Activated CD4-positive, alpha-beta T cell treated with anti-CD3 and anti-CD28 coated beads, Interleukin-2, amount 10 ng/mL, durations not matched to agents 24 days and 14 days (primary cell): Measurements from ENCODE around the gene CLSTN1. TPM values are rescaled to one million over a fixed set of nuclear protein-coding genes. Genes with fewer than 3 reads are reported as not detected.
"Not testable (repeated sequence)": the region's sequence is repeated elsewhere in the genome, so short reads cannot be mapped to it uniquely, and the experiment has no call there.

Experiments used
- DNase-seq: peaks from one replicate; pipeline ENCODE4 v3.0.0; 2022
- H3K27ac Mint-ChIP-seq: one replicate; pipeline ENCODE4 v1.8.0; 2022; ENCODE audit warnings: mild to moderate bottlenecking, mixed read lengths
- H3K27me3 Mint-ChIP-seq: one replicate; pipeline ENCODE4 v1.8.0; 2022; ENCODE audit warnings: mixed read lengths
- H3K36me3 Mint-ChIP-seq: one replicate; pipeline ENCODE4 v1.8.0; 2022; ENCODE audit warnings: low read depth, mild to moderate bottlenecking, mixed read lengths
- H3K4me1 Mint-ChIP-seq: one replicate; pipeline ENCODE4 v1.8.0; 2021; ENCODE audit warnings: mixed read lengths
- H3K4me3 Mint-ChIP-seq: one replicate; pipeline ENCODE4 v1.8.0; 2022; ENCODE audit warnings: mild to moderate bottlenecking, moderate library complexity, mixed read lengths
- H3K9me3 Mint-ChIP-seq: one replicate; pipeline ENCODE4 v1.8.0; 2021; ENCODE audit warnings: mixed read lengths
- intact Hi-C: fragments of 100-400 bp; cut with micrococcal nuclease; formaldehyde crosslinking; loops from one replicate; pipeline ENCODE4 v1.15.1; 2023
- total RNA-seq: library from RNA; stranded (reverse); gene quantifications from 2 replicates; pipeline ENCODE4 v1.2.3, GENCODE V29; 2022

The CLSTN1 gene
- total RNA-seq, 1 donor from 2014 or later: 43.8 TPM

GRCh38 chr1:9718006-9718680 lies 105.6 kb downstream of the CLSTN1 start:
- peaks cover 52% of the 10 kb centered on the region for H3K4me1 Mint-ChIP-seq
- H3K27ac Mint-ChIP-seq: peak overlapping the region; percentile 92
- intact Hi-C loops: no loop called here
- DNase-seq: no peak
- H3K9me3 Mint-ChIP-seq: no peaks in the 10 kb centered on the region
- peaks cover 76% of the 10 kb centered on the region for H3K36me3 Mint-ChIP-seq
- peak overlapping the region; percentile 82 for H3K4me3 Mint-ChIP-seq
- H3K27me3 Mint-ChIP-seq: no peaks in the 10 kb centered on the region

GRCh38 chr1:9717193-9718005 lies 106.4 kb downstream of the CLSTN1 start:
- peak overlapping the region; percentile 92 for H3K27ac Mint-ChIP-seq
- DNase-seq: peak; percentile 96
- peaks cover 57% of the 10 kb centered on the region for H3K4me1 Mint-ChIP-seq
- H3K27me3 Mint-ChIP-seq: no peaks in the 10 kb centered on the region
- H3K4me3 Mint-ChIP-seq: peak overlapping the region; percentile 82
- H3K36me3 Mint-ChIP-seq: peaks cover 74% of the 10 kb centered on the region
- intact Hi-C loops: loop anchor here (1.0 to 2.0 kb wide), 4 partner anchors 11 to 88 kb away; no protein-coding TSS in a partner anchor
- no peaks in the 10 kb centered on the region for H3K9me3 Mint-ChIP-seq

DNA sequence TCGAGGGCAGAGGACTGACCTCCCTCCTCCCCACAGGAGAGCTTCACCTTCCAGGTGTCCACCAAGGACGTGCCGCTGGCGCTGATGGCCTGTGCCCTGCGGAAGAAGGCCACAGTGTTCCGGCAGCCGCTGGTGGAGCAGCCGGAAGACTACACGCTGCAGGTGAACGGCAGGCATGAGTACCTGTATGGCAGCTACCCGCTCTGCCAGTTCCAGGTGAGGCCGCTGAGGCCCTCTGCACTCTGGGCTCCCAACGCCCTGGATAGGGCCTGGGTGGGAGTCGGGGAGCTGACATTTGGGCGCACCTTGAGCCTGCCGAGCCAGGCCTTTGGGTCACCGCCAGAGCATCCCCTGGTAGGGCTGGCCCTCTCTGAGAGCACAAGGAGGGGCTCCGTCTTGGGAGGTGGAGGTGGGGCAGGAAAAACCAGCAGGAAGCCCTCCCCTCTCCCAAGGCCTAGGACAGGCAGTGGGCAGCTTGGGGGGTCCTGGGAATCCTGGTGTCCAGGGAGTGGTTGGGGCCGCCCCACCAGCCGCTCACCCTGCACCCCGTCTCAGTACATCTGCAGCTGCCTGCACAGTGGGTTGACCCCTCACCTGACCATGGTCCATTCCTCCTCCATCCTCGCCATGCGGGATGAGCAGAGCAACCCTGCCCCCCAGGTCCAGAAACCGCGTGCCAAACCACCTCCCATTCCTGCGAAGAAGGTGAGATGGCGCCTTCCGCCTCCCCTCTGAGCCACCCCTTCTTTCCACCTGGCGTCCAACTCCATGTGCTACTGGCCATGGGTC lies 107.2 kb downstream of the CLSTN1 start:
- peaks cover 58% of the 10 kb centered on the region for H3K4me1 Mint-ChIP-seq
- H3K27ac Mint-ChIP-seq: peak overlapping the region; percentile 92
- peak; percentile 75 for DNase-seq
- no peaks in the 10 kb centered on the region for H3K9me3 Mint-ChIP-seq
- intact Hi-C loops: loop anchor here (1.0 to 2.0 kb wide), 4 partner anchors 12 to 87 kb away; no protein-coding TSS in a partner anchor
- no peaks in the 10 kb centered on the region for H3K27me3 Mint-ChIP-seq
- peaks cover 72% of the 10 kb centered on the region for H3K36me3 Mint-ChIP-seq
- H3K4me3 Mint-ChIP-seq: peak overlapping the region; percentile 82

DNA sequence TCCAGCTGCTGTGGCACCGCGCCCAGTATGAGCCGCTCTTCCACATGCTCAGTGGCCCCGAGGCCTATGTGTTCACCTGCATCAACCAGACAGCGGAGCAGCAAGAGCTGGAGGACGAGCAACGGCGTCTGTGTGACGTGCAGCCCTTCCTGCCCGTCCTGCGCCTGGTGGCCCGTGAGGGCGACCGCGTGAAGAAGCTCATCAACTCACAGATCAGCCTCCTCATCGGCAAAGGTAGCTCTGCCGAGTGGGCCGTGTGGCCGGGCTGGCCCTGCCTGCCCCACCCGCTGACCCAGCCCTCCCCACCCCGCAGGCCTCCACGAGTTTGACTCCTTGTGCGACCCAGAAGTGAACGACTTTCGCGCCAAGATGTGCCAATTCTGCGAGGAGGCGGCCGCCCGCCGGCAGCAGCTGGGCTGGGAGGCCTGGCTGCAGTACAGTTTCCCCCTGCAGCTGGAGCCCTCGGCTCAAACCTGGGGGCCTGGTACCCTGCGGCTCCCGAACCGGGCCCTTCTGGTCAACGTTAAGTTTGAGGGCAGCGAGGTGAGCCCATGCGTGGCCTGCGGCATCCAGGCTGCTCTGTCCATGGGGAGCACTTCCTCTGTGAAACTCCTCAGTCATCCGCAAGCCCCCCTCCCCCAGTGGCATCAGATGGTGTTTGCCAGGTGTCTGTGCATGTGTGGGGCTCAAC lies 108.1 kb downstream of the CLSTN1 start:
- no peaks in the 10 kb centered on the region for H3K9me3 Mint-ChIP-seq
- peaks cover 61% of the 10 kb centered on the region for H3K4me1 Mint-ChIP-seq
- peak; percentile 79 for DNase-seq
- peaks cover 74% of the 10 kb centered on the region for H3K36me3 Mint-ChIP-seq
- peak overlapping the region; percentile 92 for H3K27ac Mint-ChIP-seq
- H3K27me3 Mint-ChIP-seq: no peaks in the 10 kb centered on the region
- peak overlapping the region; percentile 82 for H3K4me3 Mint-ChIP-seq
- intact Hi-C loops: loop anchor here (2.0 kb wide), 2 partner anchors 27 to 63 kb away; no protein-coding TSS in a partner anchor

DNA sequence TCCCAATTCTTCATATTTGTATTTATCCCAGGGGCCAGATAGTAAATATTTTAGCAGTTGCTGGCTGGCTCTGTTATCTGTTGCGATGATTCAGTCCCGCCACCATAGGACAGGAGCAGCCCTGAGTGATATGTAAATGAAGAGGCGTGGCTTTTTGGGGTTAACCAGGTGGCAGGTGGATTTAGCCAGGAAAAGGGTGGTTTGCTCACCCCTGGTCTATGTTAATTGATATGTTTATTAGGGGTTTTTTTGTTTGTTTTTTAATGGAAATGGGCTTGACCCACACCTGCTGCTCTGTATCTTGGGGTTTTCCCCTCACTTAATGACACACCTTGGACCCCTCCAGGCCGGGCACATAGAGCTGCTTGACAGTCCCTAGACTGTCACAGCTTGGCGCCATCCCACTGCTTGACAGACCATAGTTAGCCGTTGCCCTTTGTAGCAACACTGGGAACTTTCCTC lies 109.5 kb downstream of the CLSTN1 start:
- Mint-ChIP-seq H3K36me3 (peaks cover 72% of the 10 kb centered on the region), H3K4me3 (peak overlapping the region; percentile 38), H3K27me3 (no peaks in the 10 kb centered on the region), H3K27ac (peak overlapping the region; percentile 56), H3K4me1 (peaks cover 59% of the 10 kb centered on the region), H3K9me3 (no peaks in the 10 kb centered on the region)
- intact Hi-C loops: no loop called here
- DNase-seq: peak; percentile 64

DNA sequence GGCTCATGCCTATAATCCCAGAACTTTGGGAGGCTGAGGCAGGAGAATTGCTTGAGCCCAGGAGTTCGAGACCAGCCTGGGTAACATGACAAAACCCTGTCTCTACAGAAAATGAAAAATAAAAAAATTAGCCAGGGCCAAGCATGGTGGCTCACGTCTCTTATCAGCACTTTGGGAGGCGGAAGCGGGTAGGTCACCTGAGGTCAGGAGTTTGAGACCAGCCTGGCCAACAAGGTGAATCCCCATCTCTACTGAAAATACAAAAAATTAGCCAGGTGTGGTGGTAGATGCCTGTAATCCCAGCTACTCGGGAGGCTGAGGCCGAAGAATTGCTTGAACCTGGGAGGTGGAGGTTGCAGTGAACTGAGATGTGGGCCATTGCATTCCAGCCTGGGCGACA lies 111.0 kb downstream of the CLSTN1 start:
- peaks cover 48% of the 10 kb centered on the region for H3K4me1 Mint-ChIP-seq
- DNase-seq, H3K27me3 Mint-ChIP-seq, H3K4me3 Mint-ChIP-seq, H3K9me3 Mint-ChIP-seq, intact Hi-C loops: not testable (repeated sequence)
- H3K36me3 Mint-ChIP-seq: peaks cover 66% of the 10 kb centered on the region
- H3K27ac Mint-ChIP-seq: peak overlapping the region; percentile 40

DNA sequence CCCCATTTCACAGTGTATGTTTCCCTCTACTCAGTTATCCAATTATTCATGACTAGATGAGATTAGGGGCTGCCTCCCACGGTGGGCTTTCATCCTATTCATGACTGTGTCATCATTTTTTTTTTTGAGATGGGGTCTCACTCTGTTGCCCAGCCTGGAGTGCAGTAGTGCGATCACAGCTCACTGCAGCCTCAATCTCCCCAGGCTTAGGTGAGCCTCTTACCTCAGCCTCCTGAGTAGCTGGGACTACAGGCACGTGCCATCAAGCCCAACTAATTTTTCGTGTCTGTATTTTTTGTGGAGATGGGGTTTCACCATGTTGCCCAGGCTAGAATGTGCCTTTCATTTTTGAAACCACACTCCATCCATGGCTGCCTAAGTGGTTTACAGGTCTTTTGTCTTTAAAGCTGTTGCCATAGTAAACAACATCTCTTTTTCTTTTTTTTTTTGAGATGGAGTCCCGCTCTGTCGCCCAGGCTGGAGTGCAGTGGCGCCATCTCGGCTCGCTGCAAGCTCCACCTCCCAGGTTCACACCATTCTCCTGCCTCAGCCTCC lies 112.2 kb downstream of the CLSTN1 start:
- H3K4me1 Mint-ChIP-seq: peaks cover 42% of the 10 kb centered on the region
- intact Hi-C loops: no loop called here
- peak; percentile 69 for DNase-seq
- H3K27me3 Mint-ChIP-seq: no peaks in the 10 kb centered on the region
- H3K27ac Mint-ChIP-seq: peak overlapping the region; percentile 51
- peaks cover 61% of the 10 kb centered on the region for H3K36me3 Mint-ChIP-seq
- no peaks in the 10 kb centered on the region for H3K9me3 Mint-ChIP-seq
- no peak overlapping the region for H3K4me3 Mint-ChIP-seq

DNA sequence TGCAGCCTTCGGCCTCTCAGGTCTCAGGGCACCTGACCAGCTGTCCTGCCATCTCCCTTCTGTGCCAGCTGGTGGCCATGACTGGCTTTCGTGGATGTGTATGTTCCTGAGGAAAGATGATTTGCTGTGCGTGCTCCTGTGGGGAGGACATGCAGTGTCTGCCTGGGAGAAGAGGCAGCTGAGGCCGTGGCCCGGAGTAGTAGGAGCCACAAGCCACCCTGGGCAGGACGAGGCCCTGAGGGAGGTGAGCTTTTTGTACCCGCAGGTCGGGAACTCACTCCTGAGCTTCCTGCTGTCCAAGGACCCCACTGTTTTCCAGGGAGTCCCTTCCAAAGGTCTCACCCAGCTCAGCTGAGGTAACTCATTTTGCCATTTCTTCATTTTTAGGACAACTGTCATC lies 113.7 kb downstream of the CLSTN1 start:
- no peak for DNase-seq
- intact Hi-C loops: no loop called here
- Mint-ChIP-seq H3K27me3 (no peaks in the 10 kb centered on the region), H3K36me3 (peaks cover 56% of the 10 kb centered on the region), H3K4me3 (no peak overlapping the region), H3K27ac (peak overlapping the region; percentile 51), H3K9me3 (no peaks in the 10 kb centered on the region), H3K4me1 (peaks cover 42% of the 10 kb centered on the region)

- intact Hi-C loops: no loop called here
- peaks cover 7% of the 10 kb centered on the region for H3K9me3 Mint-ChIP-seq
- no peak overlapping the region for H3K27ac Mint-ChIP-seq
- DNase-seq: no peak
- H3K4me1 Mint-ChIP-seq: peaks cover 48% of the 10 kb centered on the region
- no peaks in the 10 kb centered on the region for H3K27me3 Mint-ChIP-seq
- H3K36me3 Mint-ChIP-seq: peaks cover 56% of the 10 kb centered on the region
- no peak overlapping the region for H3K4me3 Mint-ChIP-seq
These were observed 117.6 kb downstream of the CLSTN1 start for GRCh38 chr1:9706178-9706577.

DNA sequence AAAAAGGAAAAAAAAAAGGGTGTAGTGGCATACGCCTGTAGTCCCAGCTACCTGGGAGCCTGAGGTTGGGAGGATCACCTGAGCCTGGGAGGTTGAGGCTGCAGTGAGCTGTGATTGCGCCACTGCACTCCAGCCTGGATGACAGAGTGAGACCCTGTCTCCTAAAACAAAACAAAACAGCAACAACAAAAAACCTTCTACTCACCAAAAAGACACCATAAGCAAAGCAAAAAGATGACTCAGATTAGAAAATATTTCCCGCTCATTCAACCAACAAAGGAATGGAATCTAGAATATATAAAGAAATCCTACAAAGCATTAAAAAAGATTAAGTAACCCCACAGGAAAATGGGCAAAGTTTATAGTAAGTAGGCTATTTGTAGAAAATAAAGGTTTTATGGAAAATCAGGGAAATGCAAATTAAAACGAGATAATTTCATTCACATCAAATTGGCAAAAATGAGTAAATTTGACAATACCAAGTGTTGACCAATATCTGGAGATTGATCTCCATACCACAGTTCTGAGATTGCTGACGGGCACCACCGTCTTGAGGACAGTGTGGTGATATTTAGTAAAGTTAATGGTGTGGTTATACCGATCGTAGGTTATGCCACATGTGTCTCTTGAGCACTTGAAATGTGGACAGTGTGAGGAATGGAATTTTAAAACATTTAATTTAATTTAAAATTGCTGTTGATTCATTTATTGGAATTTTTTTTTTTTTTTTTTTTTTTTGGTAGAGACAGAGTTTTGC lies 118.2 kb downstream of the CLSTN1 start:
- no peak for DNase-seq
- no peaks in the 10 kb centered on the region for H3K27me3 Mint-ChIP-seq
- H3K36me3 Mint-ChIP-seq: peaks cover 56% of the 10 kb centered on the region
- H3K4me1 Mint-ChIP-seq: peaks cover 51% of the 10 kb centered on the region
- intact Hi-C loops: no loop called here
- no peak overlapping the region for H3K4me3 Mint-ChIP-seq
- peak overlapping the region; percentile 30 for H3K27ac Mint-ChIP-seq
- H3K9me3 Mint-ChIP-seq: peaks cover 7% of the 10 kb centered on the region

- intact Hi-C loops: no loop called here
- no peak for DNase-seq
- Mint-ChIP-seq H3K4me1 (peaks cover 50% of the 10 kb centered on the region), H3K36me3 (peaks cover 58% of the 10 kb centered on the region), H3K27me3 (no peaks in the 10 kb centered on the region), H3K9me3 (peaks cover 7% of the 10 kb centered on the region), H3K27ac (peak overlapping the region; percentile 39), H3K4me3 (peak overlapping the region; percentile 49)
These were observed 120.1 kb downstream of the CLSTN1 start for GRCh38 chr1:9703681-9704080.

- H3K4me1 Mint-ChIP-seq: peaks cover 53% of the 10 kb centered on the region
- intact Hi-C loops: no loop called here
- H3K36me3 Mint-ChIP-seq: peaks cover 62% of the 10 kb centered on the region
These were observed 120.6 kb downstream of the CLSTN1 start for GRCh38 chr1:9703165-9703509.

More at GRCh38 chr1:9703165-9703509, 120.6 kb downstream of the CLSTN1 start:
- no peak for DNase-seq
- peaks cover 7% of the 10 kb centered on the region for H3K9me3 Mint-ChIP-seq
- H3K27ac Mint-ChIP-seq: peak overlapping the region; percentile 39
- no peaks in the 10 kb centered on the region for H3K27me3 Mint-ChIP-seq
- peak overlapping the region; percentile 49 for H3K4me3 Mint-ChIP-seq
